Stromal cell of bone marrow (primary cell): ENCODE data around the gene S100A5.
A peak's percentile ranks its signal among the peaks of the same experiment; 100 is the strongest.
"Not testable (repeated sequence)": the region's sequence is repeated elsewhere in the genome, so short reads cannot be mapped to it uniquely, and the experiment has no call there.

Experiments used
- DNase-seq: peaks from one replicate; pipeline ENCODE4 v3.0.0-alpha.2; 2012; ENCODE audit warnings: low read depth

Gene S100A5, protein sequence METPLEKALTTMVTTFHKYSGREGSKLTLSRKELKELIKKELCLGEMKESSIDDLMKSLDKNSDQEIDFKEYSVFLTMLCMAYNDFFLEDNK

GRCh38 chr1:153540394-153541361, at the start of gene S100A5:
S100A5 (minus strand) TSS chr1:153540934; CDS start chr1:153540191, 743 bp downstream.
- no peak for DNase-seq

DNA sequence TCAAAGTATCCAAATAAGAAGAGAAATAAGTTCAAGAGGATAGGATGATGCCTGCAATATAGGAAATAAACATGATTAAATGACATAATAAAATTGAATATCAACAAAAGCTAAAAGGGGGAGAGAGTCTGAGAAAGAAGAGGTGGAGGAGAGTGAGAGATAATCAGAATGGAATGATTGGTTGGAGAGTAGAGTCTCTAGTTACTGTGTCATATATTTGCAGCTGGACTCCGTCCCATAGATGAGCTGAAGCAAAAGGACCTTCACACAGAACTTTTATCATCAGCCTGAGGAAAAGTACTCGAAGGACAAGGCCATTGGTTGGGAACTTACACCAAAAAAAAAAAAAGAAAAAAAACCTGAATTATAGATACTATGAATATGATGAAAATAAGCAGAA, 47.7 kb upstream of the S100A5 start:
- DNase-seq, result no peak

GRCh38 chr1:153588033-153588432, 47.3 kb upstream of the S100A5 start:
- DNase-seq, result not testable (repeated sequence)

DNA sequence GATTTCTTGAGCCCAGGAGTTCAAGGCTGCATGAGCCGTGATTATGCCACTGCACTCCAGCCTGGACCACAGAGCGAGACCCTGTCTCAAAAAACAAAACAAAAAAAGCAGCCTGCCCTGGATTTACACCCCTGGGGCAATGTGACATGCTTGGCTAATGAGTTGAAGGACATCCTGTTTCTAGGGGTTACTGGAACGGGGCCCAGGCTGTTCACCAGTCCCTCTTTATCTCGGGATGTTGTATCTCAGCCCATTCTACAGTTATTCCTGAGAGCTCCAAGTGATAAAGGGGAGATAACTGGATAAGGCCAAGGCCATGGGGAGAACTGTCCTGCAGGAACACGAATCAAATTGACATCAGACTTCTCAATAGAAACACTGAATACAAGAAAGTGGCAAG, 46.6 kb upstream of the S100A5 start:
- no peak for DNase-seq

DNA sequence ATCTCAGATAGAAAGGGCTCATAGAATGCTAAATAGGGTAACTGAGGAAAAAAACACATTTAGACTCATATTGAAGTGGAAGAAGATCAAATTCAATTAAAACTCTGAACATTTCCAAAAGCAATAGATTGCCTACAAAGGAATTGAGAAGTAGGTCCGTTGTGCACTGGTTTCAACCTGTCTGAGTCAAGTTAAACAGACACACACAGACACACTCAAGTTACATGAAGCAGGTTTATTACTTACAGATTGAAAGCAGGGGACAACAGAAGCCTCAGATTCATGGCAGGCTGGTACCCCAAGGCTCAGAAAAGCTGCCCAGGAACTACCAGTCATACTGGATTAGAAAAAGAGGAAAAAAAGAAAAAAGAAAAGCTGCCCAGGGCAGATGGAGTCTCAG, 45.6 kb upstream of the S100A5 start:
- no peak for DNase-seq

DNA sequence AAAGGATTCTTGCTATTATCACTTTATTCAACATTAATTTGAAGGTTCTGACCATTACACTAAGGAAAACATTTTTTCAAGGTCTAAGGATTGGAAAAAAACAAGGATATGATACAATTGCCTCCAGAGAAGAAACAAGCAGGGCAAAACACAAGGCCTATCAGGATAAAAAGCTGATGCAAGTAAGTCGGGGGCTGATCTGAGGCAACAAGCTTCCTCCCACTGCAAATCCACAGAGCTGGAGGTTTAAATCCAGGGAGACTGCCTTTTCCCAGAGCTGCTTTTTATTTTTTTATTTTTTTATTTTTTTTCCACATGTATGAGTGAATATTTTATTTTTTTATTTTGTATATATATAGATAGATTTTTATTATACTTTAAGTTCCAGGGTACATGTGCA, 44.3 kb upstream of the S100A5 start:
- no peak for DNase-seq

- DNase-seq, result no peak
These were observed 43.2 kb upstream of the S100A5 start for GRCh38 chr1:153583976-153584375.

GRCh38 chr1:153583514-153583913, 42.8 kb upstream of the S100A5 start:
- DNase-seq, result not testable (repeated sequence)

DNA sequence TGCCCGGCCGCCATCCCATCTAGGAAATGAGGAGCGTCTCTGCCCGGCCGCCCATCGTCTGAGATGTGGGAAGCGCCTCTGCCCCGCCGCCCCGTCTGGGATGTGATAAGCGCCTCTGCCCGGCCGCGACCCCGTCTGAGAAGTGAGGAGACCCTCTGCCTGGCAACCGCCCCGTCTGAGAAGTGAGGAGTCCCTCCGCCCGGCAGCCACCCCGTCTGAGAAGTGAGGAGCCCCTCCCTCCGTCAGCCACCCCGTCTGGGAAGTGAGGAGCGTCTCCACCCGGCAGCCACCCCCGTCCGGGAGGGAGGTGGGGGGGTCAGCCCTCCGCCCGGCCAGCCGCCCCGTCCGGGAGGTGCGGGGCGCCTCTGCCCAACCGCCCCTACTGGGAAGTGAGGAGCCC, 42.1 kb upstream of the S100A5 start:
- not testable (repeated sequence) for DNase-seq

DNA sequence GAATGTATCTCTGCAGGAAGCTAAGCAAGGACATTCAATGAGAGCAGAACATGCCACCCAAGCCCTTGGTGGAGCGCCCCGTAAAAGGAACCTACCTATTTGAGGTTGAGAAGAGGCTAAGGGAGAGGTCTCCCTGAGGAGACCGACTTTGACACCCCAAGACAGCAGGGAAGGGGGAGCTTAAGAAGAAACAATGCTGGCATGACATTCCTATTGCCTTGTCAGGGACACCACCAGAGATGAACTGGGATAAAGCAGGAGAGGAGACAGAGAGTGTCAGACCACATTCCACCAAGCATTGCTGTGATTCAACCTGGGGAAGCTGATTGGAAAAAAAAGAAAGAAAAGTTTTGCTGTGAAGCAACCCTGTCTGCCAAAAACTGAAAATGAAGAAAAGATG, 38.2 kb upstream of the S100A5 start:
- DNase-seq, result no peak

- no peak for DNase-seq
These were observed 37.8 kb upstream of the S100A5 start for GRCh38 chr1:153578490-153578889.

GRCh38 chr1:153577624-153578051, 36.9 kb upstream of the S100A5 start:
- no peak for DNase-seq

DNA sequence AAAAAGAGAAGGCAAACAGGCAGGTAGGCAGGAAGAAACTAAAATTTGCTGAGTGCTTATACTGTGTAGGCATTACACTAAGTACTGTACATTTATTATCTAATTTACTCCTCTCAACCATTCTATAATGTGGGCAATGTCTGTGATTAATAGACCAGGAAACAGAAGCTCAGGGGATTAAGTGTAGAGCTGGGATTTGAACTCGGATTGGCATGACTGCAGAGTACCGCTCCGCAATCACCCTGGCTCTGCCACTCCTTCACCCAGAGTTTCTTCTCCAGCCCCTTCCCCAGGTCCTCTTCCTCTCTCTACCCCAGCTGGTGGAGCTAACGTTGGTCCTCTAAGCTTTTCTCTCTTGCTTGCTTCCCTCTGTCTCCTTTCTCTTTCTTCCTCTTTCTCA, 36.4 kb upstream of the S100A5 start:
- no peak for DNase-seq

DNA sequence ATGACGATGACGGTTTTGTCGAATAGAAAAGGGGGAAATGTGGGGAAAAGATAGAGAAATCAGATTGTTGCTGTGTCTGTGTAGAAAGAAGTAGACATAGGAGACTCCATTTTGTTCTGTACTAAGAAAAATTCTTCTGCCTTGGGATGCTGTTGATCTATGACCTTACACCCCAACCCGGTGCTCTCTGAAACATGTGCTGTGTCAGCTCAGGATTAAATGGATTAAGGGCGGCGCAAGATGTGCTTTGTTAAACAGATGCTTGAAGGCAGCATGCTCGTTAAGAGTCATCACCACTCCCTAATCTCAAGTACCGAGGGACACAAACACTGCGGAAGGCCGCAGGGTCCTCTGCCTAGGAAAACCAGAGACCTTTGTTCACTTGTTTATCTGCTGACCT, 34.8 kb upstream of the S100A5 start:
- DNase-seq, result not testable (repeated sequence)

- not testable (repeated sequence) for DNase-seq
These were observed 34.4 kb upstream of the S100A5 start for GRCh38 chr1:153575081-153575491.

- DNase-seq, result no peak
These were observed 32.6 kb upstream of the S100A5 start for GRCh38 chr1:153573351-153573750.

DNA sequence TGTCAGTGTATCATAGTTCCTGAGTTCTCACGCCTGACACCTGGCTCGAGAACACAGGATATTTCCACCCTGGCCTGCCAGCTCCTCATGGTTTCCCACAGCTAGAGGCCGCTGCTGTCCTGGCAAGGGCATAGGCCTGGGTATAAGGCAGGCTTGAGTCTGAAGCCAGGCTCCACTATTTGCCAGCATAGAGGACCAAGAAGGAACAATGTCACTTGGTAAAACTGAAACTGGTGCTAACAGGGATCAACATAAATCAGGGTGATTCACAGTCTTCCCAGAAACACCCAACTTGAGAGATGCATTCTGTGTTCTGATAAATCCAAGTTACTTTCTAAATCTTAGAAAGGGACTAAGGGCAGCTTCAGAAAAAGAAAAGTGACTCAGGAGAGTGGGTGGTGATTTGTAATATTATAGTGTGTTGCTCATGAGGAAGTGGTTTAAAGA, 31.9 kb upstream of the S100A5 start:
- DNase-seq, result peak; percentile 86

- DNase-seq, result no peak
These were observed 31.0 kb upstream of the S100A5 start for GRCh38 chr1:153571706-153572105.

DNA sequence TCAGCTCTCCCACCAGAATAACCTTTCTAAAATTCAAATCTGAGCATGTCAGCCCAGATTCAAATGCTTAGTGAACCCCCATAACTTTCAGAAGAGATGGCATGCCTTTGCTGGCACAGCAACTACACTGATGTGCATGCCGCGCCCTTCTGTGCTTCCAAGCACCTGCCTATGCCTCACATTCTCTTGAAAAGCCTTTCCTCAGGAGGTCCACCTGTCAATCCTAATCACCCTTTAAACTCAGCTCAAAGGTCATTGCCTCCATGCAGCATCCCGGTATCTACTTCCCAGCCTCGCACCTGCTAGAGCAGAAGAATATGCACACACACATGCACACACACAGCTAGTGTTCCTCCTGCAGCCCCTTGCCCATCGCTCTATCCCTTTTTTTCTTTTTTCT, 30.1 kb upstream of the S100A5 start:
- DNase-seq, result no peak

GRCh38 chr1:153569465-153569864, 28.7 kb upstream of the S100A5 start:
- DNase-seq, result no peak

DNA sequence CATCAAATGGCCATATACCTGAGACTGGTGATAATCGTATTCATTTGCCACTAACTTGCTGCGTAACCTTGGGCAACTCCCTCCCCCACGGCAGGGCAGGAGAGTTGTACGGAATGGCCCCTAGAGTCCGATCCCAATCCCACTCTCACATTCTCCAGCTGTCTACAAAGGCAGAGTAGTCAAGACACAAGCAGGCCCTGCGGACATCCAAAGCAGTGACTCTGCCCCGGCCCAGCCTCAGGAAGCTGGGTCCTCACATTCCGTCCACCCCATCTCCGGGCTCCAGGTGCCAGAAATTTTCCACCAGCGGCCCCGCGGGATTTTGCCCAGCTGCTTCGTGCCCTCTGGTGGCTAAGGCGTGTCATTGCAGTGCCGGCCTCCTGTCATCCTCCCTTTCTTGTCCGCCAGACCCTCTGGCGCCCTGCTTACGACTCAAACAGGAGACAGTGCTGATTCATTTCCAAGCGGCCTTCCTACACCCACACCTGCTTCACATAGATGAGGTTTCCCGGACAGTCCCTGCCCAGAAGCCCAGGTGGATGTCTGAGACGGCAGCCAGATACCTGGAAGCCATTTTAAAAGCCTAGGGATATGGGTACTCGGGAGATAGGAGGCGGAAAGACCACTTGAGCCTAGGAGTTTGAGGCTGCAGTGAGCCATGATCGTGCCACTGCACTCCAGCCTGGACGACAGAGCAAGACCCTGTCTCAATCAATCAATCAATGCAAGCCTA, 27.8 kb upstream of the S100A5 start:
- peak; percentile 60 for DNase-seq

DNA sequence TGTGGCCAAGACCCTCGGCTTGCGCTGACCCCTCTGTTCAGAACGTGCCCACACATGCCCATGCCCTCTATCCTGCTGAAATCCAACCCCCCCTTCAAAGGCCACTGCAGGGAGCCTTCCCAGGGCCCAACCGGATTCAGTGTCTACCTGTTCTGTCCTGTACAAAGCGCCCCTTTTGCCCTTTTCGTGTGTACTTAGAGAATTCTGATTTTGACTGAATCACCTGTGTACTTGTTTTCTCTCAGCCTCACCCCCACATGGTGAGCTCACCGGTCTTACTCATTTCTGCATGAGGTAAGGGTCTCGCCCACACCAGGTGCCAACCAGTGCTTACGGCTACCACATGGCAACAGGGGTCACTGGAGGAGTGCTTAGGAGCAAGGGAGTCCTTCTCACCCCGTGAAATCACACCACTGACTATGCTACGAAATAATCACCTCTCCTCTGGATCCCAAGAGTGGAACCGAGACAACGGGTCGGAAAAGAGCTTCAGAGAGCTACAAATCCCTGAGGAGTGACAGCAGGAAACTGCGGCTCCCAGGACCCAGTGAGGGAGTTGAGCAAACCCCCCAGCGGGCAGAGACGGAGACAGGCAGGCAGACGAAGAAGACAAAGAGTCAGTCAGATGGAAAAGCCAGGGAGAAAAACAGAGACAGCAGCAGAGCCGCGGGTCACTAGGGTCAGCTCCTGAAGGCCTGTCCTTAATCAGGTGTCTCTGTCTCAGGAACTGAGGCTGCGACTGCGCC, 27.1 kb upstream of the S100A5 start:
- DNase-seq, result no peak
